Astrocyte of the cerebellum (primary cell): ENCODE data around the gene ATP5PF.
"Not testable (repeated sequence)": the region's sequence is repeated elsewhere in the genome, so short reads cannot be mapped to it uniquely, and the experiment has no call there.

ENCODE experiments used
- DNase-seq: peaks from one replicate; pipeline ENCODE4 v3.0.0-alpha.2; 2011; ENCODE audit warnings: low read depth
- H3K4me3 ChIP-seq: 2 replicates; pipeline ENCODE4 v1.5.1; 2011; ENCODE audit warnings: mild to moderate bottlenecking, low read depth, low read length, moderate library complexity
- CTCF ChIP-seq: IDR thresholded peaks from 2 replicates; pipeline ENCODE4 v1.5.1; 2012; ENCODE audit warnings: low read length, low read depth, moderate library complexity, mild to moderate bottlenecking; ENCODE audit errors: missing control alignments
- in situ Hi-C: cut with HindIII; loops from 2 replicates; pipeline ENCODE4 v1.10.0; 2017; ENCODE audit warnings: low sequenced_read_pairs

ATP5PF gene

GRCh38 chr21:25734904-25735645, at the start of gene ATP5PF, which contains the start of gene GABPA:
ATP5PF (minus strand) TSS chr21:25734904; CDS start chr21:25729794, 5,110 bp downstream.
GABPA (plus strand) TSS chr21:25734972; CDS start chr21:25741599, 6,627 bp downstream.
- in situ Hi-C loops, result no loop called here
- DNase-seq, result peak; percentile 97
- H3K4me3 ChIP-seq, result peak within 1 kb of the TSS; percentile 80
- TF ChIP-seq CTCF, result peak; percentile 25

DNA sequence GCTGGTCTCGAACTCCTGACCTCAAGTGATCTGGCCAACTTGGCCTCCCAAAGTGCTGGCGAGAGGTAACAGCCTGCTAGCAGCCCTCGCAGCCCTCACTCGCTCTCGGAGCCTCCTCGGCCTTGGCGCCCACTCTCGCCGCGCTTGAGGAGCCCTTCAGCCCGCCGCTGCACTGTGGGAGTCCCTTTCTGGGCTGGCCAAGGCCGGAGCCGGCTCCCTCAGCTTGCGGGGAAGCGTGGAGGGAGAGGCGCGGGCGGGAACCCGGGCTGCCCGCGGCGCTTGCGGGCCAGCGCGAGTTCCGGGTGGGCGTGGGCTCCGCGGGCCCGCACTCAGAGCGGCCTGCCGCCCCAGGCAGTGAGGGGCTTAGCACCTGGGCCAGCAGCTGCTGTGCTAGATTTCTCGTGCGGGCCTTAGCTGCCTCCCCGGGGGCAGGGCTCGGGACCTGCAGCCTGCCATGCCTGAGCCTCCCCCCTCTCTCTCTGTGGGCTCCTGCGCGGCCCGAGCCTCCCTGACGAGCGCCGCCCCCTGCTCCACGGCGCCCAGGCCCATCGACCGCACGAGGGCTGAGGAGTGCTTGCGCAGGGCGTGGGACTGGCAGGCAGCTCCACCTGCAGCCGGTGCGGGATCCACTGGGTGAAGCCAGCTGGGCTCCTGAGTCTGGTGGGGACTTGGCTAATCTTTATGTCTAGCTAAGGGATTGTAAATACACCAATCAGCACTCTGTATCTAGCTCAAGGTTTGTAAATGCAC, 43.6 kb upstream of the ATP5PF start:
- H3K4me3 ChIP-seq, in situ Hi-C loops, DNase-seq: not testable (repeated sequence)

DNA sequence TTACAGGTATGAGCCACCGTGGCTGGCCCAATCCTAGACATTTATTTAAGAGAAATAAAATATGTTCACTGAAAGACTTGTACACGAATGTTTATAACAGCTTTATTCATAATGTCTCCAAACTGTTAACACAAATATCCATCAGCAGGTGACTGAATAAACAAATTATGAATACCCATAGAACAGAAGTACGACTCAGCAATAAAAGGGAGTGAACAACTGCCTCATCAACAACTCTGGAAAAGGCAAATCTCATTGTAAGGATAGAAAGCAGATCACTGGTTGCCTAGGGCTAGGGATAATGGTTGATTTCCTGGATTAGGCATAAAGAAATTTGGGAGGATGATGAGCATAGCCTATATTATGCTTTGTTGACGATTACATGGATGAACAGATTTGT, 41.7 kb upstream of the ATP5PF start:
- DNase-seq, result no peak
- H3K4me3 ChIP-seq, result no peak overlapping the region
- in situ Hi-C loops, result no loop called here
- TF ChIP-seq CTCF, result no peak

DNA sequence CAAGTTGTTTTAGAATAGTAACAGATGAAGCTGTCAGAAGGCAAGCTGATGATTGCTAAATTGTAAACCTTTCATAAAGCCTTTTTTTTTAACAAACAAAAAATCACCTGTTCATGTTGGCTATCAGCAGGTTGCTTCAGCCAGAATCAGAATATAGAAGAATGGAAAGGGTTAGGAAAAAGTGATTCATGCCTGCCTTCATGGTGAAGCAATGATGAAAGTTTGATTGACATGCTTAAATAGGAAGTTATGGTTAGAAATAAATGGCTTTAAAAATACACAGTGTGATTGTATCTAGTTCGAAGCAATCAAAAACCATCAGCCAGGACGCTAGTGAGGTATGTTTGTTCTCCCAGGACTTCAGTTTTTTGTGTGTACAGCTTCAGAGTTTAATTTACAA, 38.0 kb upstream of the ATP5PF start:
- TF ChIP-seq CTCF, result no peak
- no peak overlapping the region for H3K4me3 ChIP-seq
- no peak for DNase-seq
- in situ Hi-C loops, result no loop called here

GRCh38 chr21:25767921-25768320, 33.2 kb upstream of the ATP5PF start:
- DNase-seq, result no peak
- in situ Hi-C loops, result no loop called here
- no peak for TF ChIP-seq CTCF

GRCh38 chr21:25764065-25764464, 29.4 kb upstream of the ATP5PF start:
- no peak for DNase-seq
- no peak overlapping the region for H3K4me3 ChIP-seq
- TF ChIP-seq CTCF, result no peak
- in situ Hi-C loops, result no loop called here

More at GRCh38 chr21:25767921-25768320, 33.2 kb upstream of the ATP5PF start:
- H3K4me3 ChIP-seq, result no peak overlapping the region

GRCh38 chr21:25760677-25761076, 26.0 kb upstream of the ATP5PF start:
- no peak overlapping the region for H3K4me3 ChIP-seq
- TF ChIP-seq CTCF, result no peak
- in situ Hi-C loops, result no loop called here
- no peak for DNase-seq
